Activated B cell treated with CpG ODN at 0.5 μM for 24 hours (primary cell): Measurements from ENCODE around the gene PRR5L. TPM values are rescaled to one million over a fixed set of nuclear protein-coding genes. Genes with fewer than 3 reads are reported as not detected.

Source experiments
- ATAC-seq: fragments of 200-7000 bp; cut with Tn5 transposase; one replicate; pipeline ENCODE4 v1.10.0; 2021; ENCODE audit warnings: low read depth, mild to moderate bottlenecking, moderate library complexity
- CTCF ChIA-PET: fragments of 350-600 bp; sonication (Branson Sonifier 250); formaldehyde crosslinking; loops from one replicate; lab custom pipeline; 2021; ENCODE audit warnings: antibody characterized with exemption; lab: Charles Lee
- POLR2A ChIA-PET: fragments of 350-600 bp; sonication (Branson Sonifier 250); formaldehyde crosslinking; loops from one replicate; lab custom pipeline; 2021; ENCODE audit warnings: antibody characterized with exemption; lab: Charles Lee
- DNase-seq: peaks from one replicate; pipeline ENCODE4 v3.0.0; 2022
- H3K27ac Mint-ChIP-seq: one replicate; pipeline ENCODE4 v1.8.0; 2020; ENCODE audit warnings: mixed read lengths
- H3K27me3 Mint-ChIP-seq: one replicate; pipeline ENCODE4 v1.8.0; 2021; ENCODE audit warnings: mixed read lengths
- H3K36me3 Mint-ChIP-seq: one replicate; pipeline ENCODE4 v1.8.0; 2021; ENCODE audit warnings: low read depth, mixed read lengths
- H3K4me1 Mint-ChIP-seq: one replicate; pipeline ENCODE4 v1.8.0; 2021; ENCODE audit warnings: mixed read lengths
- H3K4me3 Mint-ChIP-seq: one replicate; pipeline ENCODE4 v1.8.0; 2020; ENCODE audit warnings: mild to moderate bottlenecking, mixed read lengths
- H3K9me3 Mint-ChIP-seq: one replicate; pipeline ENCODE4 v1.8.0; 2020; ENCODE audit warnings: mixed read lengths
- intact Hi-C: fragments of 100-400 bp; cut with micrococcal nuclease; formaldehyde crosslinking; loops from one replicate; pipeline ENCODE4 v1.15.1; 2024
- total RNA-seq: library from RNA; stranded (reverse); gene quantifications from 2 replicates; pipeline ENCODE4 v1.2.3, GENCODE V29; 2022
- TF ChIP-seq, protein P1 (sequence below): fragments of 200-600 bp; IDR thresholded peaks from one replicate; pipeline ENCODE4 v1.8.0; 2022; ENCODE audit warnings: antibody characterized with exemption, mild to moderate bottlenecking

The PRR5L gene
- total RNA-seq, 1 donor from 2014 or later = 1.0 TPM

DNA sequence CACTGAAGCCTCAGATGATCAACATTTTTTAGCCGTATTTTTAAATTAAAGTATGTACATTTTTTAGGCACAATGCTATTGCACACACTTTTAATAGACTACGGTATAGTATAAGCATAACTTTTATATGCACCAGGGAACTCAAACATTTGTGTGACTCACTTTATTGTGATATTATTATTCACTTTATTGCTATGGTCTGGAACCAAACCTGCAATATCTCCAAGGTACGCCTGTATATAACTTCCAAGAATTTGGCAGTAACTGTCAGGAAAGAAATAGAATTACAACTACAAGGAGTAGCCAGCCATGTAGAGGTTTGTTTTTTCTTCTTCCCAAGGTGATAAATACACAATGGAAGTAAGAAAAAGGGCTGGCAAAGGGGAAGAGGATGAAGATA lies 62.3 kb downstream of the PRR5L start:
- Mint-ChIP-seq H3K9me3 (no peaks in the 10 kb centered on the region), H3K27me3 (peaks cover 7% of the 10 kb centered on the region), H3K36me3 (no peaks in the 10 kb centered on the region), H3K27ac (no peak overlapping the region), H3K4me1 (peaks cover 64% of the 10 kb centered on the region), H3K4me3 (no peak overlapping the region)
- ChIA-PET CTCF (no interaction called here), POLR2A (no interaction called here)
- DNase-seq (no peak), ATAC-seq (no peak)
- intact Hi-C loops = loop anchor here (5.0 kb wide), 1 partner anchor 54 kb away; no protein-coding TSS in a partner anchor
- TF ChIP-seq, protein P1, sequence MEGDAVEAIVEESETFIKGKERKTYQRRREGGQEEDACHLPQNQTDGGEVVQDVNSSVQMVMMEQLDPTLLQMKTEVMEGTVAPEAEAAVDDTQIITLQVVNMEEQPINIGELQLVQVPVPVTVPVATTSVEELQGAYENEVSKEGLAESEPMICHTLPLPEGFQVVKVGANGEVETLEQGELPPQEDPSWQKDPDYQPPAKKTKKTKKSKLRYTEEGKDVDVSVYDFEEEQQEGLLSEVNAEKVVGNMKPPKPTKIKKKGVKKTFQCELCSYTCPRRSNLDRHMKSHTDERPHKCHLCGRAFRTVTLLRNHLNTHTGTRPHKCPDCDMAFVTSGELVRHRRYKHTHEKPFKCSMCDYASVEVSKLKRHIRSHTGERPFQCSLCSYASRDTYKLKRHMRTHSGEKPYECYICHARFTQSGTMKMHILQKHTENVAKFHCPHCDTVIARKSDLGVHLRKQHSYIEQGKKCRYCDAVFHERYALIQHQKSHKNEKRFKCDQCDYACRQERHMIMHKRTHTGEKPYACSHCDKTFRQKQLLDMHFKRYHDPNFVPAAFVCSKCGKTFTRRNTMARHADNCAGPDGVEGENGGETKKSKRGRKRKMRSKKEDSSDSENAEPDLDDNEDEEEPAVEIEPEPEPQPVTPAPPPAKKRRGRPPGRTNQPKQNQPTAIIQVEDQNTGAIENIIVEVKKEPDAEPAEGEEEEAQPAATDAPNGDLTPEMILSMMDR = no peak

DNA sequence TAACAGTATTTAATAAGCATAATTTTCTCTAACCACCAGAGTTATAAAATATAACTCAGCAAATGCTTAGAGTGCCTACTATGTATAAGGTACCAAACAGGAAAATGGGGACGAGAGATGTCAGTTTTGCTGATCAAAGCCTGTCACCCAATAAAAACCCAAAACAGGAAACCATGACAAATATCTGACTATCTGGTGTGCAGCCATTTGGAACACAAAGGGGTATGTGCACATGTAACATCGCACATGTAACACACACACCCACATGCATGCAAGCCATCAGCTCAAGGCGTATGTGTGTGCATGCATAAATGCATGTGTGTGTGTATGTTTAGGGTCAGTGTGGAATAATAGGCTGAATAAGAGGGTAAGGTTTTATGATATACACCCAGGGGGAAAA lies 64.2 kb downstream of the PRR5L start:
- ATAC-seq = no peak
- ChIA-PET CTCF (interaction anchor here (1.0 to 1.6 kb wide), 2 partner anchors 17 to 132 kb away, joined by 3 to 4 read pairs; no protein-coding TSS in a partner anchor), POLR2A (no interaction called here)
- intact Hi-C loops = no loop called here
- no peak for DNase-seq
- Mint-ChIP-seq H3K9me3 (no peaks in the 10 kb centered on the region), H3K27ac (no peak overlapping the region), H3K4me3 (no peak overlapping the region), H3K27me3 (peaks cover 7% of the 10 kb centered on the region), H3K36me3 (no peaks in the 10 kb centered on the region), H3K4me1 (peaks cover 46% of the 10 kb centered on the region)
- TF ChIP-seq, protein P1 = no peak

DNA sequence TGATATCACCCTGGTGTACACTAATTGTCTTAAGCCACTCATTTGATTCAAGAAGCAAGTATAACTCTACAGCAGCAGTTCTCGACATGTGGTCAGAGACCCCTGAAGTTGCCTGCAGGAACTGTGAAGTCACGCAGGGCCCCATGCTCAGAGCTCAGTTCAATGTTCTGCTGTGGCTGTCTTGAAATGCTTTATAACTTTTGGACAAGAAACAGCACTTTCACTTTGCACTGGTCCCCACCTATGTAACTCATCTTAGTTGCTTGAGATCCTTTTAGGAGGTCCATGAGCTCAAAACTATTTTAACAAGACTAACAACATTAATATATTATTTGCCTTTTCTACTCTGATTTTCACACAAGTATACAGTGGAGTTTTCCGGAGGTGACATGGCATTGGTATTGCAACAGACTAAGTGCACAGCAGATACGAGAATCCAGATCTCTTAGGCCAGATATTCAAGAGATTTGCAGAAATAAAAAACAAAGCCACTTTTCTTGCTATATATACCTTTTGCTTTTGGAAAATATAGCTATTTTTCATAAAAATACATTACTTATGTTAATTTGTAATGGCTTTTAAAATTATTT lies 64.8 kb downstream of the PRR5L start:
- TF ChIP-seq, protein P1 = no peak
- DNase-seq = no peak
- peaks cover 41% of the 10 kb centered on the region for H3K4me1 Mint-ChIP-seq
- no peaks in the 10 kb centered on the region for H3K9me3 Mint-ChIP-seq
- H3K36me3 Mint-ChIP-seq = no peaks in the 10 kb centered on the region
- intact Hi-C loops = no loop called here
- no peak overlapping the region for H3K4me3 Mint-ChIP-seq
- POLR2A ChIA-PET = no interaction called here
- CTCF ChIA-PET = interaction anchor here (1.0 to 1.6 kb wide), 2 partner anchors 17 to 132 kb away, joined by 3 to 4 read pairs; no protein-coding TSS in a partner anchor
- ATAC-seq = no peak
- H3K27ac Mint-ChIP-seq = no peak overlapping the region
- H3K27me3 Mint-ChIP-seq = peaks cover 7% of the 10 kb centered on the region

DNA sequence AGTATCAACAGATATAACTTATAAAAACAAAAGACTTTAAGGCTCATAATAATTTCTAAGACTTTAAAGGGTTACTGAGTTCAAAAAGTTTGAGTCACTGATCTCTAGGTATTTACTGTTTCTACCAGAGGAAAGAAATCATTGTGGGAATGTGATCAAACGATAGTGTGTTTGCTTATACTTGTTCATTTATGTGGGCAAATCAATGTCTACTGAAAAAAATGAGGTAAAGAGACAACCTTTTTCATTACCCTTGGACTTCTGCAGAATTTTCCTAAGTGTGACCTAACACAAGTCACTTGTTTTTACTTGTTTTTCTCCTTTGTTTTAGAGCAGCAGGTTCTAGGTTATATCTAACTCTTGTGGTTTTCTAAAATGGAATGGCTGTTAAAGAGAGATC lies 65.4 kb downstream of the PRR5L start:
- ATAC-seq = no peak
- intact Hi-C loops = no loop called here
- DNase-seq = no peak
- CTCF ChIA-PET = interaction anchor here (1.0 to 1.6 kb wide), 2 partner anchors 16 to 131 kb away, joined by 3 to 4 read pairs; no protein-coding TSS in a partner anchor
- no peak overlapping the region for H3K27ac Mint-ChIP-seq
- peaks cover 7% of the 10 kb centered on the region for H3K27me3 Mint-ChIP-seq
- TF ChIP-seq, protein P1 = no peak
- POLR2A ChIA-PET = no interaction called here
- H3K4me3 Mint-ChIP-seq = no peak overlapping the region
- no peaks in the 10 kb centered on the region for H3K36me3 Mint-ChIP-seq
- H3K4me1 Mint-ChIP-seq = peaks cover 36% of the 10 kb centered on the region
- H3K9me3 Mint-ChIP-seq = no peaks in the 10 kb centered on the region

DNA sequence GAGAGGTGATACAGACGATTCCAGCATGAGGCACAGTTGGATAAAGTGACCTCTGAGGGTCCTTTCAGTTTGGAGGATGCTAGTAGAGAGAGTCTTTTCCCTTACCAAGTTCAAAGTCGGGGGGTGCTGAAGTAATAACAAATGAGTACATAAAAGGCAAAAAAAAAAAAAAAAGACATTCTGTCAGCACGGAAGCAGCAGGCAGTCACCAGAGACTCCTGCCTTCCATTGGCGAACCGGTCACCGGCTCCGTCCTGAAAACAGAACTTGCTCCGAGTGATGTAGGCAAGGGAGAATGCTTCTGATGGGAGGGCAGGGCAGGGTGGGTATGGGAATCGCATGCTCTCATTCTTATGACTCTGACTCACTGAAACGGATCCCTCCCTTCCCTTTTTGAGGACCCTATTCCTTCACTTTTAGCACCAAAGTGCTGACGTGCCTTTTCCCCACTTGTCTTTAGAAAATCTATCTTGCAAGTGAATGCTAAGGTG lies 65.9 kb downstream of the PRR5L start:
- no peak for DNase-seq
- Mint-ChIP-seq H3K36me3 (no peaks in the 10 kb centered on the region), H3K9me3 (no peaks in the 10 kb centered on the region), H3K4me3 (no peak overlapping the region), H3K27me3 (peaks cover 7% of the 10 kb centered on the region), H3K4me1 (peaks cover 31% of the 10 kb centered on the region), H3K27ac (no peak overlapping the region)
- intact Hi-C loops = no loop called here
- no peak for ATAC-seq
- TF ChIP-seq, protein P1 = no peak
- ChIA-PET CTCF (no interaction called here), POLR2A (no interaction called here)
